NT2/D1 (cell line): ENCODE results near the gene RGS19.

ENCODE experiments used
- SUZ12 ChIP-seq: IDR thresholded peaks from 2 replicates; pipeline ENCODE4 v1.6.1; 2011; ENCODE audit not compliant: insufficient read length, insufficient read depth; ENCODE audit errors: extremely low read depth
- YY1 ChIP-seq: IDR thresholded peaks from 2 replicates; pipeline ENCODE4 v1.6.1; 2011; ENCODE audit not compliant: insufficient read length, insufficient read depth
- ZNF274 ChIP-seq: IDR thresholded peaks from 2 replicates; pipeline ENCODE4 v1.6.1; 2011; ENCODE audit warnings: mild to moderate bottlenecking, low read depth, low read length

GRCh38 chr20:64102647-64103354, 23.5 kb upstream of the RGS19 start:
- TF ChIP-seq ZNF274 (no peak), YY1 (no peak), SUZ12 (no peak)
